Measurements from ENCODE around the gene TFRC. TPM values are rescaled to one million over a fixed set of nuclear protein-coding genes. Genes with fewer than 3 reads are reported as not detected.
"Not testable (repeated sequence)": the region's sequence is repeated elsewhere in the genome, so short reads cannot be mapped to it uniquely, and the experiment has no call there.

Gene TFRC
- total RNA-seq, 1 donor from 2014 or later = 123 TPM

- no peaks in the 10 kb centered on the region for H3K9me3 Mint-ChIP-seq
- H3K4me3 Mint-ChIP-seq = peak overlapping the region; percentile 12
- H3K4me1 Mint-ChIP-seq = peaks cover 22% of the 10 kb centered on the region
- DNase-seq (ENCODE audit: low spot score in 2 of 2, unreplicated experiment in 2 of 2) = no peak
- no peak for TF ChIP-seq CTCF (IDR thresholded peaks at IDR 0.05; ENCODE audit: unreplicated experiment)
- no peaks in the 10 kb centered on the region for H3K27me3 Mint-ChIP-seq (ENCODE audit: low read depth)
- H3K27ac Mint-ChIP-seq = no peak overlapping the region
- peaks cover 9% of the 10 kb centered on the region for H3K36me3 Mint-ChIP-seq
These were observed 2.2 kb downstream of the TFRC start for GRCh38 chr3:196079682-196080081.

GRCh38 chr3:196075013-196075412, 6.9 kb downstream of the TFRC start:
- no peak overlapping the region for H3K27ac Mint-ChIP-seq
- no peaks in the 10 kb centered on the region for H3K9me3 Mint-ChIP-seq
- no peaks in the 10 kb centered on the region for H3K27me3 Mint-ChIP-seq (ENCODE audit: low read depth)
- peaks cover 28% of the 10 kb centered on the region for H3K36me3 Mint-ChIP-seq
- no peak for TF ChIP-seq CTCF (IDR thresholded peaks at IDR 0.05; ENCODE audit: unreplicated experiment)
- no peak for DNase-seq (ENCODE audit: low spot score in 2 of 2, unreplicated experiment in 2 of 2)
- H3K4me1 Mint-ChIP-seq = peaks cover 8% of the 10 kb centered on the region
- no peak overlapping the region for H3K4me3 Mint-ChIP-seq

GRCh38 chr3:196073255-196073753, 8.6 kb downstream of the TFRC start:
- no peak overlapping the region for H3K27ac Mint-ChIP-seq
- H3K4me1 Mint-ChIP-seq = no peaks in the 10 kb centered on the region
- no peak overlapping the region for H3K4me3 Mint-ChIP-seq
- no peaks in the 10 kb centered on the region for H3K9me3 Mint-ChIP-seq
- TF ChIP-seq CTCF (IDR thresholded peaks at IDR 0.05; ENCODE audit: unreplicated experiment) = peak; percentile 49
- peaks cover 33% of the 10 kb centered on the region for H3K36me3 Mint-ChIP-seq
- DNase-seq (ENCODE audit: low spot score in 2 of 2, unreplicated experiment in 2 of 2) = peak; percentile 30 to 60
- H3K27me3 Mint-ChIP-seq (ENCODE audit: low read depth) = no peaks in the 10 kb centered on the region

GRCh38 chr3:196072313-196072712, 9.6 kb downstream of the TFRC start:
- DNase-seq (ENCODE audit: low spot score in 2 of 2, unreplicated experiment in 2 of 2) = no peak
- TF ChIP-seq CTCF (IDR thresholded peaks at IDR 0.05; ENCODE audit: unreplicated experiment) = no peak
- Mint-ChIP-seq H3K27me3 (ENCODE audit: low read depth) (no peaks in the 10 kb centered on the region), H3K4me1 (no peaks in the 10 kb centered on the region), H3K36me3 (peaks cover 41% of the 10 kb centered on the region), H3K4me3 (no peak overlapping the region), H3K9me3 (no peaks in the 10 kb centered on the region), H3K27ac (no peak overlapping the region)

- H3K4me1 Mint-ChIP-seq; H3K27me3 Mint-ChIP-seq (ENCODE audit: low read depth); H3K4me3 Mint-ChIP-seq; H3K9me3 Mint-ChIP-seq; DNase-seq (ENCODE audit: low spot score in 2 of 2, unreplicated experiment in 2 of 2); H3K27ac Mint-ChIP-seq: not testable (repeated sequence)
- peaks cover 47% of the 10 kb centered on the region for H3K36me3 Mint-ChIP-seq
These were observed 13.1 kb downstream of the TFRC start for GRCh38 chr3:196068812-196069211.

- Mint-ChIP-seq H3K27me3 (ENCODE audit: low read depth) (no peaks in the 10 kb centered on the region), H3K4me1 (no peaks in the 10 kb centered on the region), H3K9me3 (no peaks in the 10 kb centered on the region), H3K36me3 (peaks cover 48% of the 10 kb centered on the region), H3K27ac (no peak overlapping the region), H3K4me3 (no peak overlapping the region)
- no peak for DNase-seq (ENCODE audit: low spot score in 2 of 2, unreplicated experiment in 2 of 2)
- TF ChIP-seq CTCF (IDR thresholded peaks at IDR 0.05; ENCODE audit: unreplicated experiment) = no peak
These were observed 14.5 kb downstream of the TFRC start for GRCh38 chr3:196067439-196067838.
